H1 (cell line): ENCODE data around the gene SLC25A42. TPM values are rescaled to one million over a fixed set of nuclear protein-coding genes. Genes with fewer than 3 reads are reported as not detected.

ENCODE experiments used
- CTCF ChIA-PET: fragments of 300-600 bp; sonication (Branson Sonifier 250); formaldehyde crosslinking; loops from one replicate; lab custom pipeline; 2021; ENCODE audit not compliant: partially characterized antibody; lab: Charles Lee
- POLR2A ChIA-PET: fragments of 300-600 bp; sonication (Branson Sonifier 250); formaldehyde crosslinking; loops from one replicate; lab custom pipeline; 2021; ENCODE audit warnings: inconsistent platforms; ENCODE audit not compliant: partially characterized antibody; lab: Charles Lee
- DNase-seq, 2 experiments: peaks; one replicate each; pipeline versions ENCODE4 v3.0.0 to v3.0.0-alpha.2; 2010 to 2022; ENCODE audit warnings: low spot score in 2 of 2, low read depth in 1 of 2, mixed read lengths in 1 of 2
- FAIRE-seq: peaks from 2 replicates; lab custom pipeline; 2011; peaks lifted over from hg19 to GRCh38; lab: Jason Lieb, UNC
- H2AFZ ChIP-seq: 2 replicates; pipeline ENCODE4 v1.8.1; 2012; ENCODE audit warnings: low read length, inconsistent platforms
- H2AK5ac ChIP-seq: 2 replicates; pipeline ENCODE4 v1.6.1; 2013; ENCODE audit warnings: low read depth, low read length
- H2BK120ac ChIP-seq: replicated peaks from 2 replicates; pipeline ENCODE3; 2013; ENCODE audit warnings: low read depth, low read length, inconsistent platforms
- H2BK12ac ChIP-seq: 2 replicates; pipeline ENCODE4 v1.6.1; 2013; ENCODE audit warnings: low read depth, low read length
- H2BK15ac ChIP-seq: 2 replicates; pipeline ENCODE4 v1.6.1; 2013; ENCODE audit warnings: low read length
- H2BK20ac ChIP-seq: 2 replicates; pipeline ENCODE4 v1.6.1; 2013; ENCODE audit warnings: low read length
- H2BK5ac ChIP-seq: 2 replicates; pipeline ENCODE4 v1.6.1; 2013; ENCODE audit warnings: low read depth, low read length
- H3K14ac ChIP-seq: 2 replicates; pipeline ENCODE4 v1.6.1; 2013; ENCODE audit warnings: inconsistent platforms; ENCODE audit not compliant: insufficient read length
- H3K18ac ChIP-seq: 2 replicates; pipeline ENCODE4 v1.6.1; 2013; ENCODE audit warnings: low read length; ENCODE audit errors: extremely low read depth
- H3K23ac ChIP-seq: 2 replicates; pipeline ENCODE4 v1.6.1; 2013; ENCODE audit warnings: inconsistent platforms; ENCODE audit not compliant: insufficient read length
- H3K23me2 ChIP-seq: 2 replicates; pipeline ENCODE4 v1.6.1; 2013; ENCODE audit warnings: low read depth, low read length
- H3K27ac ChIP-seq: 2 replicates; pipeline ENCODE4 v1.6.1; 2011; ENCODE audit warnings: low read depth, low read length, inconsistent platforms
- H3K27me3 ChIP-seq, 4 experiments: replicated peaks in 1 of 4; 1 replicate in 1 of 4; 2 replicates in 3 of 4; pipeline versions ENCODE4 v1.6.1 to v1.8.1; 2011 to 2013; ENCODE audit warnings: low read length in 3 of 4, mild to moderate bottlenecking in 3 of 4, inconsistent platforms in 2 of 4, mixed read lengths in 2 of 4, moderate library complexity in 1 of 4; ENCODE audit not compliant: control insufficient read depth in 3 of 4, insufficient read depth in 3 of 4; ENCODE audit errors: extremely low read depth in 1 of 4
- H3K36me3 ChIP-seq, 4 experiments: 2 replicates each; pipeline versions ENCODE4 v1.6.1 to v1.8.1; 2011 to 2013; ENCODE audit warnings: mild to moderate bottlenecking in 4 of 4, low read length in 3 of 4, moderate library complexity in 2 of 4, control low read depth in 1 of 4, inconsistent platforms in 1 of 4; ENCODE audit not compliant: insufficient read depth in 4 of 4, control insufficient read depth in 2 of 4
- H3K4ac ChIP-seq: replicated peaks from 2 replicates; pipeline ENCODE3; 2013; ENCODE audit warnings: low read length, low read depth, mixed read lengths, inconsistent platforms; ENCODE audit not compliant: insufficient read length
- H3K4me1 ChIP-seq, 4 experiments: replicated peaks in 1 of 4; 1 replicate in 1 of 4; 2 replicates in 3 of 4; pipeline versions ENCODE4 v1.6.1 to v1.8.1; 2011 to 2013; ENCODE audit warnings: low read length in 3 of 4, inconsistent platforms in 2 of 4, mixed read lengths in 1 of 4; ENCODE audit not compliant: insufficient read depth in 4 of 4, control insufficient read depth in 3 of 4
- H3K4me2 ChIP-seq, 2 experiments: 2 replicates each; pipeline versions ENCODE4 v1.6.1 to v1.8.1; 2011 to 2013; ENCODE audit warnings: low read depth in 2 of 2, low read length in 2 of 2, control low read depth in 1 of 2, inconsistent platforms in 1 of 2, mild to moderate bottlenecking in 1 of 2; ENCODE audit not compliant: insufficient read depth in 1 of 2
- H3K4me3 ChIP-seq, 4 experiments: fragments of 200-600, 300-600 bp in 1 of 4; sonication (generic), shearing (Covaris generic), sonication (Bioruptor Twin) in 1 of 4; 2 replicates each; pipeline versions ENCODE4 v1.5.1 to v1.8.1; 2011 to 2016; ENCODE audit warnings: low read length in 4 of 4, low read depth in 3 of 4, control low read depth in 2 of 4, inconsistent platforms in 2 of 4, mild to moderate bottlenecking in 2 of 4, mixed read lengths in 1 of 4, moderate library complexity in 1 of 4; ENCODE audit not compliant: insufficient read depth in 2 of 4; ENCODE audit errors: extremely low read depth in 1 of 4
- H3K56ac ChIP-seq: replicated peaks from 2 replicates; pipeline ENCODE3; 2013; ENCODE audit warnings: low read depth, mild to moderate bottlenecking, mixed read lengths, low read length, inconsistent platforms; ENCODE audit not compliant: insufficient read length
- H3K79me1 ChIP-seq: 2 replicates; pipeline ENCODE4 v1.6.1; 2013; ENCODE audit warnings: low read depth, low read length, control low read depth
- H3K79me2 ChIP-seq, 2 experiments: 2 replicates each; pipeline versions ENCODE4 v1.6.1 to v1.8.1; 2012 to 2013; ENCODE audit warnings: low read length in 2 of 2, mild to moderate bottlenecking in 2 of 2, inconsistent platforms in 1 of 2; ENCODE audit not compliant: insufficient read depth in 2 of 2, control insufficient read depth in 1 of 2
- H3K9ac ChIP-seq, 4 experiments: replicated peaks in 1 of 4; 1 replicate in 1 of 4; 2 replicates in 3 of 4; pipeline versions ENCODE4 v1.6.1 to v1.8.1; 2011 to 2013; ENCODE audit warnings: low read depth in 3 of 4, low read length in 3 of 4, control low read depth in 2 of 4, mild to moderate bottlenecking in 2 of 4, moderate library complexity in 2 of 4, inconsistent platforms in 1 of 4; ENCODE audit errors: extremely low read depth in 1 of 4
- H3K9me3 ChIP-seq, 2 experiments: 2 replicates each; pipeline versions ENCODE4 v1.6.1 to v1.8.1; 2012 to 2013; ENCODE audit warnings: mild to moderate bottlenecking in 2 of 2, moderate library complexity in 2 of 2, control low read depth in 1 of 2, inconsistent platforms in 1 of 2, low read depth in 1 of 2, low read length in 1 of 2, mixed read lengths in 1 of 2; ENCODE audit not compliant: insufficient read depth in 2 of 2
- H4K20me1 ChIP-seq, 2 experiments: replicated peaks in 1 of 2; 2 replicates each; pipeline versions ENCODE3 to v1.8.1; 2011 to 2013; ENCODE audit warnings: inconsistent platforms in 2 of 2, low read length in 2 of 2, mild to moderate bottlenecking in 1 of 2; ENCODE audit not compliant: insufficient read depth in 2 of 2, control insufficient read depth in 1 of 2
- H4K5ac ChIP-seq: 2 replicates; pipeline ENCODE4 v1.6.1; 2013; ENCODE audit warnings: low read length, low read depth, mixed read lengths, inconsistent platforms; ENCODE audit not compliant: insufficient read length
- H4K8ac ChIP-seq: 2 replicates; pipeline ENCODE4 v1.8.0; 2013; ENCODE audit warnings: mild to moderate bottlenecking, moderate library complexity, low read length, inconsistent platforms; ENCODE audit not compliant: insufficient read depth; ENCODE audit errors: extremely low read depth
- H4K91ac ChIP-seq: replicated peaks from 2 replicates; pipeline ENCODE3; 2013; ENCODE audit warnings: low read length, mixed read lengths, inconsistent platforms; ENCODE audit not compliant: insufficient read length
- BRCA1 ChIP-seq: IDR thresholded peaks from 2 replicates; pipeline ENCODE4 v1.6.1; 2012; ENCODE audit warnings: low read depth, low read length, improper control_type of control experiment
- CBX5 ChIP-seq: fragments of 300-800, 300-1000 bp; sonication (generic); IDR thresholded peaks from 2 replicates; pipeline ENCODE4 v1.7.1; 2016; ENCODE audit warnings: antibody characterized with exemption, low read length, low read depth
- CTBP2 ChIP-seq: IDR thresholded peaks from 2 replicates; pipeline ENCODE4 v1.7.0; 2011; ENCODE audit warnings: borderline replicate concordance, mild to moderate bottlenecking, moderate library complexity, mixed read lengths, low read length; ENCODE audit not compliant: insufficient read depth, insufficient read length
- E2F6 ChIP-seq: IDR thresholded peaks from 2 replicates; pipeline ENCODE4 v1.6.1; 2012; ENCODE audit warnings: inconsistent platforms
- POLR2AphosphoS5 ChIP-seq: IDR thresholded peaks from 2 replicates; pipeline ENCODE4 v1.6.1; 2011; ENCODE audit warnings: low read depth, low read length
- RFX5 ChIP-seq: IDR thresholded peaks from 2 replicates; pipeline ENCODE4 v1.6.1; 2011; ENCODE audit warnings: low read depth, low read length, improper control_type of control experiment, borderline replicate concordance
- SIN3A ChIP-seq, 2 experiments: IDR thresholded peaks in 1 of 2; conservative IDR thresholded peaks in 1 of 2; 2 replicates each; pipeline ENCODE4 v1.6.1; 2011 to 2012; ENCODE audit warnings: low read length in 2 of 2, improper control_type of control experiment in 1 of 2, low read depth in 1 of 2, mild to moderate bottlenecking in 1 of 2
- SIX5 ChIP-seq: IDR thresholded peaks from 2 replicates; pipeline ENCODE4 v1.6.1; 2011; ENCODE audit warnings: mild to moderate bottlenecking, low read depth, low read length
- TEAD4 ChIP-seq: IDR thresholded peaks from 2 replicates; pipeline ENCODE4 v1.6.1; 2012; ENCODE audit warnings: low read depth, low read length, inconsistent platforms, mixed read lengths
- USF2 ChIP-seq: IDR thresholded peaks from 2 replicates; pipeline ENCODE4 v1.6.1; 2011; ENCODE audit warnings: low read length, improper control_type of control experiment
- WGBS, 2 experiments: shearing (Covaris generic) in 1 of 2; methylation state at CpG; one replicate each; pipeline versions ENCODE4 v1.1.6 to v1.1.7; 2013 to 2015; ENCODE audit warnings: low lambda C conversion rate in 2 of 2, mixed read lengths in 2 of 2, inconsistent platforms in 1 of 2, low coverage in 1 of 2, missing lambda C conversion rate in 1 of 2; ENCODE audit not compliant: insufficient replicate concordance in 2 of 2, insufficient coverage in 1 of 2, insufficient read length in 1 of 2; ENCODE audit errors: extremely low coverage in 1 of 2, missing lambda C conversion rate in 1 of 2; 5-methylcytosine and 5-hydroxymethylcytosine counted together
- polyA plus RNA-seq, 7 experiments: library from polyadenylated mRNA; depleted of rRNA in 3 of 7; stranded (reverse) in 5 of 7; unstranded in 2 of 7; fragments of >200 nt in 5 of 7; fragments of 200-250 nt in 2 of 7; gene quantifications; 1 replicate in 5 of 7; 2 replicates in 1 of 7; 4 replicates in 1 of 7; pipeline versions ENCODE4 v1.2.1 to v1.2.3, GENCODE V29; 2011 to 2013; ENCODE audit warnings: missing spikeins in 2 of 7, mixed read lengths in 2 of 7
- total RNA-seq: library from RNA; stranded (reverse); fragmentation: NEBNext Ultra II Directional; extraction: Animal tissue kit (Norgen Biotek cat#: 25700); gene quantifications from 2 replicates; pipeline ENCODE4 v1.2.1, GENCODE V29; 2021

The SLC25A42 gene
- total and polyA plus RNA-seq, 2 of the 8 experiments (the other 6 are each of a cell fraction or from before 2014, with no cell fraction given), result 5.9 to 6.2 TPM

- TF ChIP-seq BRCA1 (no peak), SIX5 (no peak), USF2 (no peak), CTBP2 (no peak), RFX5 (no peak), TEAD4 (no peak), E2F6 (no peak), POLR2AphosphoS5 (no peak), CBX5 (no peak), SIN3A (conservative IDR thresholded peaks at IDR 0.05 in 1 of 2, IDR thresholded peaks at IDR 0.05 in 1 of 2; ENCODE audit: low read depth in 1 of 2, low read length in 2 of 2) (no peak)
- H3K4me3 ChIP-seq, result no peak overlapping the region
- H3K9me3 ChIP-seq, result no peaks in the 10 kb centered on the region
- no peak overlapping the region for H3K4ac ChIP-seq
- no peak overlapping the region for H2BK12ac ChIP-seq
- H2BK120ac ChIP-seq, result no peak overlapping the region
- peaks cover 3% of the 10 kb centered on the region; the same call in 1 of the 2 replicates for H3K79me1 ChIP-seq
- no peak overlapping the region for H3K27ac ChIP-seq
- H3K56ac ChIP-seq, result no peak overlapping the region
- no peak overlapping the region for H4K5ac ChIP-seq
- no peak overlapping the region for H2BK15ac ChIP-seq
- no peak overlapping the region for H2BK5ac ChIP-seq
- H2BK20ac ChIP-seq, result no peak overlapping the region
- no peak overlapping the region for H3K4me2 ChIP-seq
- no peaks in the 10 kb centered on the region for H3K79me2 ChIP-seq
- H3K9ac ChIP-seq, result no peak overlapping the region
- WGBS, 2 experiments, result 91% methylated on average over 9 of the region's 9 CpGs; no CpG with 5 or more reads in 1 of the 2 experiments
- H2AFZ ChIP-seq, result no peak overlapping the region
- no peaks in the 10 kb centered on the region for H3K4me1 ChIP-seq
- no peaks in the 10 kb centered on the region for H3K23me2 ChIP-seq
- H2AK5ac ChIP-seq, result no peak overlapping the region
- DNase-seq (no peak), FAIRE-seq (no peak)
- H4K91ac ChIP-seq, result no peak overlapping the region
- H4K8ac ChIP-seq, result no peak overlapping the region
- no peak overlapping the region for H3K18ac ChIP-seq
- peaks cover 20 to 28% of the 10 kb centered on the region in 2 experiments for H4K20me1 ChIP-seq
- H3K14ac ChIP-seq, result no peak overlapping the region
- H3K36me3 ChIP-seq, result peaks cover 20 to 45% (median 38%) of the 10 kb centered on the region in 4 experiments
- H3K23ac ChIP-seq, result no peak overlapping the region
- POLR2A ChIA-PET, result interaction anchor here (0.9 to 1.9 kb wide), 2 partner anchors 49 to 60 kb away, joined by 3 to 4 read pairs; no protein-coding TSS in a partner anchor
- CTCF ChIA-PET, result interaction anchor here (0.6 to 6.8 kb wide), 4 partner anchors 59 to 1139 kb away, joined by 3 to 58 read pairs (median 5); no protein-coding TSS in a partner anchor
- H3K27me3 ChIP-seq, result peaks cover 0 to 2% (median 0%) of the 10 kb centered on the region in 4 experiments; a peak in 2 of 7 replicates
These were observed 7.0 kb upstream of the SLC25A42 start for GRCh38 chr19:19056636-19057275.
